Breast epithelium (tissue), 4 donors: Measurements from ENCODE around the gene PTPRG. TPM values are rescaled to one million over a fixed set of nuclear protein-coding genes. Genes with fewer than 3 reads are reported as not detected.

ENCODE experiments used
- DNase-seq, 2 donors: peaks; one replicate each; pipeline ENCODE4 v3.0.0-alpha.2; 2019; ENCODE audit warnings: low spot score in 2 of 2
- H3K27ac ChIP-seq, 2 donors: fragments of 200-600 bp; sonication (generic) in 1 of 2; one replicate each; pipeline ENCODE4 v1.5.1; 2016 to 2019; ENCODE audit warnings: mild to moderate bottlenecking in 1 of 2
- H3K27me3 ChIP-seq, 2 donors: fragments of 200-600 bp; sonication (generic) in 1 of 2; one replicate each; pipeline versions ENCODE4 v1.5.1 to v1.6.0; 2017 to 2019; ENCODE audit warnings: control low read depth in 1 of 2, mild to moderate bottlenecking in 1 of 2
- H3K36me3 ChIP-seq: fragments of 200-600 bp; one replicate; pipeline ENCODE4 v1.5.1; 2019
- H3K4me1 ChIP-seq, 2 donors: fragments of 200-600 bp; sonication (generic); one replicate each; pipeline ENCODE4 v1.5.1; 2016 to 2019; ENCODE audit warnings: control low read depth in 1 of 2
- H3K4me3 ChIP-seq, 3 donors: fragments of 200-600 bp; sonication (generic); 1 replicate in 2 of 3; 2 replicates in 1 of 3; pipeline ENCODE4 v1.5.1; 2016 to 2019; ENCODE audit warnings: mild to moderate bottlenecking in 3 of 3, moderate library complexity in 2 of 3
- H3K9me3 ChIP-seq, 2 donors: fragments of 200-600 bp; sonication (generic) in 1 of 2; one replicate each; pipeline ENCODE4 v1.5.1; 2016 to 2019; ENCODE audit warnings: control low read depth in 1 of 2
- CTCF ChIP-seq, 3 donors: fragments of 450-650 bp; IDR thresholded peaks; one replicate each; pipeline ENCODE4 v1.5.1; 2016 to 2017; ENCODE audit warnings: antibody characterized with exemption in 3 of 3, mild to moderate bottlenecking in 3 of 3, moderate library complexity in 3 of 3
- POLR2A ChIP-seq: fragments of 450-650 bp; IDR thresholded peaks from one replicate; pipeline ENCODE4 v1.6.1; 2016; ENCODE audit warnings: antibody characterized with exemption, mild to moderate bottlenecking, moderate library complexity
- POLR2AphosphoS5 ChIP-seq, 3 donors: sonication (generic); formaldehyde crosslinking; IDR thresholded peaks; one replicate each; pipeline ENCODE4 v1.6.1; 2017; ENCODE audit warnings: antibody characterized with exemption in 3 of 3
- intact Hi-C: fragments of 100-400 bp; cut with DNase I; formaldehyde crosslinking; loops from one replicate; pipeline ENCODE4 v1.15.1; 2023; ENCODE audit warnings: low total_unique reads
- total RNA-seq, 3 donors: library from RNA; depleted of rRNA; stranded (reverse); fragments of >200 nt; gene quantifications; one replicate each; pipeline ENCODE4 v1.1.0, GENCODE V29; 2016

PTPRG gene
- total RNA-seq, 3 donors from 2014 or later, result 42.3 to 179 (median 61.6) TPM

- no peaks in the 10 kb centered on the region for H3K9me3 ChIP-seq
- DNase-seq, result no peak
Observed at GRCh38 chr3:61788623-61789507, 227.5 kb downstream of the PTPRG start.

GRCh38 chr3:61789861-61790260 lies 228.5 kb downstream of the PTPRG start:
- Histone ChIP-seq H3K36me3 (no peaks in the 10 kb centered on the region), H3K27me3 (no peaks in the 10 kb centered on the region), H3K9me3 (no peaks in the 10 kb centered on the region), H3K4me3 (no peak overlapping the region), H3K27ac (peak overlapping the region in 1 of 2 donors; percentile 23), H3K4me1 (no peaks in the 10 kb centered on the region)
- intact Hi-C loops, result no loop called here
- no peak for DNase-seq
- no peak for TF ChIP-seq CTCF (IDR thresholded peaks at IDR 0.05)
- no peak for TF ChIP-seq POLR2A
- no peak for TF ChIP-seq POLR2AphosphoS5 (IDR thresholded peaks at IDR 0.05)

More at GRCh38 chr3:61788623-61789507, 227.5 kb downstream of the PTPRG start:
- H3K4me3 ChIP-seq, result no peak overlapping the region
- H3K36me3 ChIP-seq, result no peaks in the 10 kb centered on the region
- no peak for TF ChIP-seq POLR2A
- TF ChIP-seq CTCF (IDR thresholded peaks at IDR 0.05), result no peak
- TF ChIP-seq POLR2AphosphoS5 (IDR thresholded peaks at IDR 0.05), result no peak
- no peak overlapping the region for H3K27ac ChIP-seq
- H3K4me1 ChIP-seq, result no peaks in the 10 kb centered on the region
- intact Hi-C loops, result no loop called here
- H3K27me3 ChIP-seq, result no peaks in the 10 kb centered on the region

- H3K27ac ChIP-seq, result peak overlapping the region in 1 of 2 donors; percentile 23
- no peaks in the 10 kb centered on the region for H3K9me3 ChIP-seq
- H3K27me3 ChIP-seq, result no peaks in the 10 kb centered on the region
- DNase-seq, result no peak
- intact Hi-C loops, result no loop called here
- no peaks in the 10 kb centered on the region for H3K36me3 ChIP-seq
- H3K4me3 ChIP-seq, result no peak overlapping the region
- no peaks in the 10 kb centered on the region for H3K4me1 ChIP-seq
- TF ChIP-seq POLR2AphosphoS5 (IDR thresholded peaks at IDR 0.05) (no peak), POLR2A (no peak), CTCF (IDR thresholded peaks at IDR 0.05) (no peak)
Observed at GRCh38 chr3:61790411-61790810, 229.0 kb downstream of the PTPRG start.

- no peak for DNase-seq
- TF ChIP-seq CTCF (IDR thresholded peaks at IDR 0.05) (no peak), POLR2A (no peak), POLR2AphosphoS5 (IDR thresholded peaks at IDR 0.05) (no peak)
- no peaks in the 10 kb centered on the region for H3K9me3 ChIP-seq
- no peak overlapping the region for H3K27ac ChIP-seq
- H3K4me3 ChIP-seq, result no peak overlapping the region
- no peaks in the 10 kb centered on the region for H3K36me3 ChIP-seq
- no peaks in the 10 kb centered on the region for H3K27me3 ChIP-seq
- intact Hi-C loops, result no loop called here
- H3K4me1 ChIP-seq, result no peaks in the 10 kb centered on the region
Observed at GRCh38 chr3:61793056-61793455, 231.7 kb downstream of the PTPRG start.

- no peak for DNase-seq
- Histone ChIP-seq H3K36me3 (no peaks in the 10 kb centered on the region), H3K9me3 (no peaks in the 10 kb centered on the region), H3K4me1 (no peaks in the 10 kb centered on the region), H3K27ac (no peak overlapping the region), H3K4me3 (no peak overlapping the region), H3K27me3 (no peaks in the 10 kb centered on the region)
- intact Hi-C loops, result no loop called here
- no peak for TF ChIP-seq CTCF (IDR thresholded peaks at IDR 0.05)
- no peak for TF ChIP-seq POLR2A
- no peak for TF ChIP-seq POLR2AphosphoS5 (IDR thresholded peaks at IDR 0.05)
Observed at GRCh38 chr3:61793521-61793920, 232.2 kb downstream of the PTPRG start.
